Tibial nerve (tissue), 4 donors: Measurements from ENCODE around the gene TRIM41. TPM values are rescaled to one million over a fixed set of nuclear protein-coding genes. Genes with fewer than 3 reads are reported as not detected.
"Not testable (repeated sequence)": the region's sequence is repeated elsewhere in the genome, so short reads cannot be mapped to it uniquely, and the experiment has no call there.

ENCODE experiments used
- DNase-seq, 2 donors: peaks; one replicate each; pipeline ENCODE4 v3.0.0-alpha.2; 2019; ENCODE audit warnings: low spot score in 2 of 2
- H3K27ac ChIP-seq, 4 donors: fragments of 200-600 bp; sonication (generic) in 3 of 4; one replicate each; pipeline ENCODE4 v1.5.1; 2017 to 2019; ENCODE audit warnings: mild to moderate bottlenecking in 1 of 4
- H3K27me3 ChIP-seq, 2 donors: fragments of 200-600 bp; sonication (generic) in 1 of 2; one replicate each; pipeline versions ENCODE4 v1.5.1 to v1.6.0; 2017 to 2019
- H3K36me3 ChIP-seq, 3 donors: fragments of 200-600 bp; sonication (generic); one replicate each; pipeline ENCODE4 v1.5.1; 2018 to 2019
- H3K4me1 ChIP-seq, 4 donors: fragments of 200-600 bp; sonication (generic) in 3 of 4; one replicate each; pipeline ENCODE4 v1.5.1; 2017 to 2019
- H3K4me3 ChIP-seq, 4 donors: fragments of 200-600 bp; sonication (generic) in 3 of 4; one replicate each; pipeline ENCODE4 v1.5.1; 2017 to 2019; ENCODE audit warnings: mild to moderate bottlenecking in 1 of 4, moderate library complexity in 1 of 4
- H3K9me3 ChIP-seq, 4 donors: fragments of 200-600 bp; sonication (generic) in 3 of 4; one replicate each; pipeline ENCODE4 v1.5.1; 2017 to 2019
- EP300 ChIP-seq, 2 donors: sonication (generic); formaldehyde crosslinking; IDR thresholded peaks; one replicate each; pipeline ENCODE4 v1.6.1; 2017; ENCODE audit warnings: antibody characterized with exemption in 2 of 2, mild to moderate bottlenecking in 1 of 2
- POLR2A ChIP-seq, 2 donors: fragments of 450-650 bp; IDR thresholded peaks; one replicate each; pipeline ENCODE4 v1.6.1; 2017; ENCODE audit warnings: antibody characterized with exemption in 2 of 2, mild to moderate bottlenecking in 2 of 2, moderate library complexity in 2 of 2
- WGBS, 2 donors: methylation state at CpG; one replicate each; pipeline ENCODE4 v1.1.5; 2018; 5-methylcytosine and 5-hydroxymethylcytosine counted together
- total RNA-seq, 4 donors: library from RNA; depleted of rRNA; stranded (reverse); fragments of >200 nt; gene quantifications; one replicate each; pipeline ENCODE4 v1.1.0, GENCODE V29; 2016
- TF ChIP-seq, protein P1 (sequence below), 5 experiments: fragments of 200-600 bp in 3 of 5; fragments of 450-650 bp in 2 of 5; sonication (generic) in 3 of 5; IDR thresholded peaks; one replicate each; pipeline ENCODE4 v1.5.1; 2016 to 2019; ENCODE audit warnings: antibody characterized with exemption in 5 of 5, mild to moderate bottlenecking in 3 of 5, moderate library complexity in 2 of 5

Gene TRIM41
- total RNA-seq: 10 to 100 TPM; 17.9 to 25.7 (median 22.7) TPM

DNA sequence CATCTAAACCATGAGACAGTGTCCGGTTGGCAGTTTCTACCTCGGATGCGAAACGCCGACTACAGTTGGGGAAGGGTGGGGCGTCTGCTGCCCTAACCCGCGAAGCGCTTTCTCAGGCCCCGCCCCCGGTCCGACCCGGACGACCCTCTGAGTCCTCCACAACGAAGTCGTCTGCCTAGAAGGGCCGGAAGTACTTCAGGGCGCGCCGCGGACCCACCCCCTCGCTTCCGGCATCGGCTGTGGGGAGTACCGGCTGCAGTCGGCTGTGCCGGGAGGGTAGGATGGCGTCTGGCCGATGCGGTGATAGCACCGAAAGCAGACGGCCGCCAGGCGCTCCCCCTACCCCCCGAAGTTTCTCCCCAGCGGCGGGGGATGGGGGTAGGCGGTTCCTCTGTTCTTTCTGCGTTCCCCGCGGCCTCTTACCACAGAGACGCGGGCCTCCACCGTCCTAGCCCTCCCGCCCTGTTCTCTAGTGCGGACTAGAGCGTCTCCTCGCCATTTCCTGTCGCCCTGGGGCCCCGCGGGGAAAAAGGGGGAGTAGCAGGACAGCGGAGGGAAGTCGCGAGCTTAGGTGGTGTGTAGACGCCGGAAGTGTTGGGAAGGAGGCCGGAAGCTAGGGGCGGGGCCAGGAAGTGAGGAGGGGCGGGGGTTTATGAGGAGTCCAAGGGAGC is at the start of gene TRIM41:
Gene TRIM41 (plus strand): TSS at position 224 of the 671 bp plus-strand sequence. CDS start 719 bp downstream, outside the sequence.
- peaks cover 0 to 14% (median 0%) of the 10 kb centered on the region in 3 donors for H3K36me3 ChIP-seq
- peak within 1 kb of the TSS; percentile 91 to 98 (median 94) for H3K27ac ChIP-seq
- TF ChIP-seq EP300 (IDR thresholded peaks at IDR 0.05) (peak; percentile 79 to 96), POLR2A (IDR thresholded peaks at IDR 0.05) (peak; percentile 84 to 88)
- TF ChIP-seq, protein P1, sequence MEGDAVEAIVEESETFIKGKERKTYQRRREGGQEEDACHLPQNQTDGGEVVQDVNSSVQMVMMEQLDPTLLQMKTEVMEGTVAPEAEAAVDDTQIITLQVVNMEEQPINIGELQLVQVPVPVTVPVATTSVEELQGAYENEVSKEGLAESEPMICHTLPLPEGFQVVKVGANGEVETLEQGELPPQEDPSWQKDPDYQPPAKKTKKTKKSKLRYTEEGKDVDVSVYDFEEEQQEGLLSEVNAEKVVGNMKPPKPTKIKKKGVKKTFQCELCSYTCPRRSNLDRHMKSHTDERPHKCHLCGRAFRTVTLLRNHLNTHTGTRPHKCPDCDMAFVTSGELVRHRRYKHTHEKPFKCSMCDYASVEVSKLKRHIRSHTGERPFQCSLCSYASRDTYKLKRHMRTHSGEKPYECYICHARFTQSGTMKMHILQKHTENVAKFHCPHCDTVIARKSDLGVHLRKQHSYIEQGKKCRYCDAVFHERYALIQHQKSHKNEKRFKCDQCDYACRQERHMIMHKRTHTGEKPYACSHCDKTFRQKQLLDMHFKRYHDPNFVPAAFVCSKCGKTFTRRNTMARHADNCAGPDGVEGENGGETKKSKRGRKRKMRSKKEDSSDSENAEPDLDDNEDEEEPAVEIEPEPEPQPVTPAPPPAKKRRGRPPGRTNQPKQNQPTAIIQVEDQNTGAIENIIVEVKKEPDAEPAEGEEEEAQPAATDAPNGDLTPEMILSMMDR (IDR thresholded peaks at IDR 0.05): peak in 2 of 5 experiments; percentile 42 to 46
- WGBS, 2 donors: 1% methylated on average over 46 to 57 of the region's 59 CpGs
- no peaks in the 10 kb centered on the region for H3K9me3 ChIP-seq
- no peaks in the 10 kb centered on the region for H3K27me3 ChIP-seq
- peak; percentile 95 to 96 for DNase-seq
- H3K4me1 ChIP-seq: peaks cover 0 to 31% (median 7%) of the 10 kb centered on the region in 4 donors
- peak within 1 kb of the TSS; percentile 71 to 91 (median 82) for H3K4me3 ChIP-seq

DNA sequence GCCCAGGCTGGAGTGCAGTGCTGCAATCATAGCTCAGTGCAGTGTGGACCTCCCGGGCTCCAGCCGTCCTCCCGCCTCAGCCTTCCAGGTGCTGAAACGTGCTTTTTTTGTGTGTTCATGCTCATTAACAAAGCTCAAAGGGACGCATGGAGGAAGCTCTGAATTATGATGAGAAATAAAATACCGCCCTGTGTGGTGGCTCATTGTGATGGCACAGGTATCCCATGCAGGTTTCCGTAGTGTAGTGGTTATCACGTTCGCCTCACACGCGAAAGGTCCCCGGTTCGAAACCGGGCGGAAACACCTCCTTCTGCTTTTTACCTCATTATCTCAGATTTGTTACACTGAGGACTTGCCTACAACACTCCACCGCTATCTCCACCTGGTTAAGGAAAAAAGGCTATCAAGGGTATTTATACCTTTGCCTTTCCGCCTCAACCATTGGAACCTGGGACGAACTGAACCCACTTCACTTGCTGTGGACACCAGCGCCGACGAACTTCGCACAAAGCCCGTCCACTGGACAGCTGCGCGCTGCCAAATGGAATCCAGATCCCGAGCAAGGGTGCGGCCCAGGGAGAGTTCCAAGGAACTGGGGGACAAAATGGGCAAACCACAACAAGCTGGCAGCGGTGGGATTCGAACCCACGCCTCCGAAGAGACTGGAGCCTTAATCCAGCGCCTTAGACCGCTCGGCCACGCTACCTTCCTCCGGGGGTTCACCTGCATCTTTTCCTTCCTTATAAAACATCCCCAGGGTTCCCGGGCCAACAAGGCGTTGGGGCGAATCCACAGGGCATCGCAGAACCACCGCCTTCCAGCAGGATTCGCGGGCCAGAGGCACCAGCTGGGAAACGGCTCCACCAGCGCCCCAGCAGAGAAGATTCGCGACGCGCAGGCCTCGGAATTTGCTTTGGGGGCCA is 49.4 kb upstream of the TRIM41 start:
- H3K27me3 ChIP-seq: peaks cover 0 to 75% of the 10 kb centered on the region in 2 donors
- H3K27ac ChIP-seq: no peak overlapping the region
- no peaks in the 10 kb centered on the region for H3K9me3 ChIP-seq
- no peak for DNase-seq
- peaks cover 0 to 27% (median 2%) of the 10 kb centered on the region in 4 donors for H3K4me1 ChIP-seq
- H3K4me3 ChIP-seq: no peak overlapping the region
- TF ChIP-seq, protein P1 (IDR thresholded peaks at IDR 0.05): no peak
- no peak for TF ChIP-seq EP300 (IDR thresholded peaks at IDR 0.05)
- TF ChIP-seq POLR2A (IDR thresholded peaks at IDR 0.05): no peak
- WGBS, 2 donors: 5 to 6% methylated on average over 49 to 50 of the region's 50 CpGs
- H3K36me3 ChIP-seq: no peaks in the 10 kb centered on the region

- 58 to 60% methylated on average over 3 of the region's 3 CpGs for WGBS, 2 donors
- Histone ChIP-seq H3K9me3 (no peaks in the 10 kb centered on the region), H3K4me3 (no peak overlapping the region), H3K27me3 (peaks cover 0 to 48% of the 10 kb centered on the region in 2 donors), H3K27ac (no peak overlapping the region), H3K4me1 (peaks cover 0 to 17% (median 0%) of the 10 kb centered on the region in 4 donors), H3K36me3 (no peaks in the 10 kb centered on the region)
- DNase-seq: no peak
- TF ChIP-seq, protein P1 (IDR thresholded peaks at IDR 0.05): no peak
- TF ChIP-seq EP300 (IDR thresholded peaks at IDR 0.05): no peak
- no peak for TF ChIP-seq POLR2A (IDR thresholded peaks at IDR 0.05)
These were observed 46.7 kb upstream of the TRIM41 start for GRCh38 chr5:181176254-181176952.

DNA sequence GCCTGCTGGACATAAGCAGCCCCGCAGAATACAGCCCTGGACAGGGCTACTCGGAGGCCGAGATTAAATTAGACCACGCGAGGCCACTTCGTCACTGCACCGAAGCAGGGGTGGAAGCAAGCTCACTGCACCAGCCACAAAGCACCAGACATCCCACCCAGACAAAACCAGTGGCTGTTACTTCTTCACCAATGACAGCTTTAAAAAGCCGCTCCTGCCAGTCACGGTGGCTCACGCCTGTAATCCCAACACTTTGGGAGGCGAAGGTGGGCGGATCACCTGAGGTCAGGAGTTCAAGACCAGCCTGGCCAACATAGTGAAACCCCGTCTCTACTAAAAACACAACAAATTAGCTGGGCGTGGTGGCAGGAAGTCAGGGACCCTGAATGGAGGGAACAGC is 45.5 kb upstream of the TRIM41 start:
- H3K36me3 ChIP-seq, H3K27ac ChIP-seq, H3K9me3 ChIP-seq, H3K4me3 ChIP-seq, DNase-seq: not testable (repeated sequence)
- Histone ChIP-seq H3K4me1 (peaks cover 0 to 24% (median 0%) of the 10 kb centered on the region in 4 donors), H3K27me3 (peaks cover 0 to 36% of the 10 kb centered on the region in 2 donors)
- 64 to 70% methylated on average over 14 of the region's 14 CpGs for WGBS, 2 donors
